GM21825 (cell line): ENCODE results near the gene ADARB1.

ENCODE experiments used
- ATAC-seq: cut with Tn5 transposase; IDR thresholded peaks from one replicate; pipeline ENCODE4 v1.9.1; 2021; ENCODE audit warnings: mild to moderate bottlenecking, moderate library complexity; ENCODE audit not compliant: unreplicated experiment

The ADARB1 gene

GRCh38 chr21:45220714-45221490 lies 146.5 kb downstream of the ADARB1 start:
- no peak for ATAC-seq

DNA sequence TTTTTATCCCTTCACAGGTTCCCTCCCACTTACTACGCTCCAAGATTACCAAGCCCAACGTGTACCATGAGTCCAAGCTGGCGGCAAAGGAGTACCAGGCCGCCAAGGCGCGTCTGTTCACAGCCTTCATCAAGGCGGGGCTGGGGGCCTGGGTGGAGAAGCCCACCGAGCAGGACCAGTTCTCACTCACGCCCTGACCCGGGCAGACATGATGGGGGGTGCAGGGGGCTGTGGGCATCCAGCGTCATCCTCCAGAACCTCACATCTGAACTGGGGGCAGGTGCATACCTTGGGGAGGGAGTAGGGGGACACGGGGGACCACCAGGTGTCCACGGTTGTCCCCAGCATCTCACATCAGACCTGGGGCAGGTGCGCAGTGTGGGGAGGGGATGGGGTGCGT lies 147.6 kb downstream of the ADARB1 start:
- ATAC-seq, result no peak

DNA sequence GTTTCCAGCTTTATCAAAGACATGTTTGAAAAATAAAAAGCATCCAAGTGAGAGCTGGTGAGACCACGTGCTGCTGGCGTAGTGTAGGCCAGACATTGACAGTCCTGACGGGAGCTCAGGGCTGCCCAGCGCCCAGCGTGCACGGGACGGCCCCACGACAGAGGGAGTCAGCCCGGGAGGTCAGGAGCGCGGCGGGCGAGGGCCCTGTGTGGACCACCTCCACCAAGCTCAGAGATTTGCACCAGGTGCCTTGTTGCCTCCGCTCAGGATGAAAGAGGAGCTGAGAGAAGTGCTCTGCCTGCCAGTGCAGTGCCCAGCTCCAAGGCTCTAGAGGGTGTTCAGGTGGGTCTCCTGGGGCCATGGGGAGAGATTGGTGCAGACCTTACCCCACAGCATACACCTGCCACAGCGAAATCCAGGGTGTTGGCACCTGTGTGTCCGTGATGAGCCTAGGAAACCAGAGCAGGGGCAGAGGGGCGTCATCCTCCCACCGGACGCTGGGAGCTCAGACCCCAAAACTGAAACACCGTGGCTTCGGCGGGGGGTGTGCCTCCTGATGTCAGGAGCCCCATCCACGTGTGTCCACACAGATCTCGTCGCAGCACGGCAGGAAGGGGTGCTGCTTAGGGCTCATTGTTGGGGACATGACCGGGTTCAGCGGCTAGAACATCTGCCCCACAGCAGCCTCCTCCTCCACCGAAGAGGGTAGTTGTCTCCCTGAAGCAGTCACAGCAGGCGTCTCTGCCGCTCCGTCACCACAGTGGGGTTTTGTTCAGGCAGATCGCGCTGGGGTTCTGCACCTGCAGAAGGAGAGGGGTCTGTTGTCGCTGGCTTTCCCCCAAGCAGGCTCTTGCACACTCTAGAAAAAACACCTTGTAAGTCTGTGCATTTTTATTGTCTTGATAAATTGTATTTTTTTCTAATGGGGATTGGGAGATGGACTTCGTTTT lies 149.1 kb downstream of the ADARB1 start:
- ATAC-seq, result no peak

GRCh38 chr21:45224189-45224938 lies 150.0 kb downstream of the ADARB1 start:
- ATAC-seq, result no peak

- no peak for ATAC-seq
Observed at GRCh38 chr21:45225041-45225740, 150.8 kb downstream of the ADARB1 start.

DNA sequence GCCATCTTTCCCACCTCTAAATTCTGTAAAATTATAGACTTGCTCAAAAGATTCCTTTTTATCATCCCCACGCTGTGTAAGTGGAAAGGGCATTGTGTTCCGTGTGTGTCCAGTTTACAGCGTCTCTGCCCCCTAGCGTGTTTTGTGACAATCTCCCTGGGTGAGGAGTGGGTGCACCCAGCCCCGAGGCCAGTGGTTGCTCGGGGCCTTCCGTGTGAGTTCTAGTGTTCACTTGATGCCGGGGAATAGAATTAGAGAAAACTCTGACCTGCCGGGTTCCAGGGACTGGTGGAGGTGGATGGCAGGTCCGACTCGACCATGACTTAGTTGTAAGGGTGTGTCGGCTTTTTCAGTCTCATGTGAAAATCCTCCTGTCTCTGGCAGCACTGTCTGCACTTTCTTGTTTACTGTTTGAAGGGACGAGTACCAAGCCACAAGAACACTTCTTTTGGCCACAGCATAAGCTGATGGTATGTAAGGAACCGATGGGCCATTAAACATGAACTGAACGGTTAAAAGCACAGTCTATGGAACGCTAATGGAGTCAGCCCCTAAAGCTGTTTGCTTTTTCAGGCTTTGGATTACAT lies 151.5 kb downstream of the ADARB1 start:
- ATAC-seq, result no peak

DNA sequence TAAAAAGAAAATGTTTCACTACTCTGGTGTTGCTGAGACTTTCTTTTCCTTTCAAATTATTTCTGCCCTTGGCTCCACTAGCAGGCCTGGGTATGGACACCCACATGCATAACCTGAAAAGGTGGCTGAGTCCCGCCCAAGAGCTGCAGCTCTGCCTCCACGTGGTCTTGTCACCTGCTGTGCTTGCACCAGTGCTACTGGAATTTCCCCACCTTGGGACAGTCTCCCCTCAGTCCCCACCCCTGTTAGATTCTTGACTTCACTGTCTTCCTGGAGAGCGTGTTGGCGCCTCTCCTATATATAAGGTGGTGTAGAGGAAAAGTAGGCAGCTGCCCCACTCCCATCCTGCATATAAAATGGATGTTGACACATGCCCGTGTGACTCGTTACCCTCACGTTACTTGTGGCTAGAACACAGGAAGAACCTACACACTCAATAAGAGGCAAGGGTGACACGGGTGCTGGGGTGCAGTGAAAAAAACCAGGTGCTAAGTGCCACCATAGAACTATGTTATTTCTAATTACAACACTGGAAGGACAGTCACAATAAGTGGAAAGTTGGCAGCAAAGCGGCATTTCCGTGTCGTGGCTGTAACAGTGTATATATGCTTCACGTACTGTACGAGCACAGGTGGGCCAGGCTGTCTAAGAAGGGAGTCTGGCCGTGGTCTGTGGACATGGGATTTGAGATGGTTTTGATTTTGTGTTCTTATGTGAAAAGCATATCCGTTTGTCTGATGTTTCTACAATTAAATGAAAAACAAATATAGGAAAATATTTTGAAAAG lies 152.4 kb downstream of the ADARB1 start:
- ATAC-seq, result no peak

GRCh38 chr21:45227735-45228134 lies 153.4 kb downstream of the ADARB1 start:
- ATAC-seq, result no peak

- no peak for ATAC-seq
Observed at GRCh38 chr21:45228171-45228641, 153.8 kb downstream of the ADARB1 start.

- ATAC-seq, result no peak
Observed at GRCh38 chr21:45228656-45229240, 154.4 kb downstream of the ADARB1 start.

GRCh38 chr21:45231705-45232104 lies 157.3 kb downstream of the ADARB1 start:
- ATAC-seq, result no peak

DNA sequence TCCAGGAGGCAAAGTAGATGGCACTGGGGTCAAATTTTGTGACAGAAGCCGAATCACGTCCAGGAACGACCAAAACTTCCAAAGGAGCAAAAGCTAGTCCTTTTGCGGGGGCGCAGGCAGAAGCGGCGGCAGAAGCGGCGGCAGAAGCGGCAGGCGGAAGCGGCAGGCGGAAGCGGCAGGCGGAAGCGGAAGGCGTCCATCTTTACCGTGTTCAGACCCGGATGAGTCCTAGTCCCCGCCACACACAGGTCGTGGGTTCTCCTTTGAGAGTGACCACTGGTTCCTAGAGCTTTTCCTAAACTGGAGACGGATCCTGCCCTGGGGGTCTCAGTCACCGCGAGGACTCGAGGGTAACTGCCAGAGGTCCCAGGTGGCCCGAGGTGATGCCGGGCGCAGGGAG lies 159.7 kb downstream of the ADARB1 start:
- no peak for ATAC-seq

DNA sequence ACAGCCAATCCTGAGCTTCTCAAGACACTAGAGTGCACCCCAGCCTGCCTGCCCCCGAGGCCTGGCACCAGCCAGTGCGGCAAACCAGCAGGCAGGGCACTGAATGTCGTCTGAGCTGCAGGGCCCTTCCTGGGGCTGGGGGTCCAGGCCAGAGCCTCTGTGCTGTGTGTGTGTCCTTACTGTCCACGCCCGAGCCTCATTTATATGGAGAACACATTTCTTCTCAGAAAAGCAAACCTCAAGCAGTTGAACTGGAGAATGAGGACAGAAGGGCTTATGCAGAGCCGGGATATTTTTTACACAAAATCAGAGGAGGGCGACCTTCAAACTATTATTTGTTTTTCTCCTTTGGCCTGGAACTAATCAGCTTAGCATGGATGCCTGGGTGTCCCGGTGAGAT lies 160.6 kb downstream of the ADARB1 start:
- ATAC-seq, result no peak

- ATAC-seq, result no peak
Observed at GRCh38 chr21:45235488-45235887, 161.1 kb downstream of the ADARB1 start.

DNA sequence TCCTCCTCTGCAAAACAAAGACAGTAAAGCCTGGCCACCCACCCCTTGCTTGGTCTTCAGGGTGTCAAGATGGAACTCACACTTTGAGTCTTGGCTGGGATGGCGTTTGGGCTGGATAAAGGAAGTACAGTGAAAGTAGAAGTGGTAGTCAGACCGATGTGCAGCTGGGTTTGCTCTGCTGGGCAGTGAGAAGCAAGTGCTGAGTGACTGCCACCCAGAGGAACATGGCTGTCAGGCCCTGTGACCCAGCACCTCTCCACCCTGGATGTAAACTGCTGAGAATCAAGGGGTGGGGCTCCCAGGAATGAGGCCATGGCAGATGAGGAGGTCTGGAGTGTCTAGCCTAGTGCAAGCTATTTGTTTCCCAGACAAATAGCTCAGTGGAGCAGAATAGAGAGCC lies 162.1 kb downstream of the ADARB1 start:
- ATAC-seq, result no peak

DNA sequence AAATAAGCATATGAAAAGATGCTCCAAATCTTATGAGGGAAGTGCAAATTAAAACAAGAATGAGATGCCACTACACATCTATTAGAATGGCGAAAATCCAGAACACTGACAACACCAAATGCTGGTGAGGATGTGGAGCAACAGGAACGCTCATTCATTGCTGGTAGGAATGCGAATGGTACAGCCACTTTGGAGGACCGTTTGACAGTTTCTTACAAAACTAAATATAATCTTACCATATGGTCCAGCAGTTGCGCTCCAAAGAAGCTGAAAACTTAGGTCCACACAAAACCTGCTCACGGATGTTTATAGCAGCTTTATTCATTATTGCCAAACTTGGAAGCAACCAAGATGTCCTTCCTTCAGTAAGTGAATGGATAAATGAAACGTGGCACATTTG lies 163.0 kb downstream of the ADARB1 start:
- no peak for ATAC-seq

- ATAC-seq, result no peak
Observed at GRCh38 chr21:45241357-45241756, 167.0 kb downstream of the ADARB1 start.

DNA sequence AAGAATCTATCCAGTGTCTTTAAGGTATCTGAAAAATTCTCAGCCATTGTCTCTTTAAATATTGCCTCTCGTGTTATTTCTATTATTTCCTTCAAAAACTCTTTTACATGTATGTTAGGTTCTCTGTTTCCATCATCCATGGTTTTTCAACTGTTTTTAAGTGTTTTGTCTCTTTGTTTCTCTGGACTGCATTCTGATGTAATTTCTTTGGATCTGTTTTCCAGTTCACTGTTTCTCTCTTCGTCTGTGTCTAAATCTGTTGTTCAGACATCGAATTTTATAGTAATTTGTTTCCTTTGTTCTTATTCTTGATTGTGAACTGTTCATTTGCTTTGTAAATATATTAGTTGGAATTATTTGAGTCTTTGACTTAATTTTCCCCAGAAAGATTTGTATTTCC lies 169.2 kb downstream of the ADARB1 start:
- ATAC-seq, result no peak

DNA sequence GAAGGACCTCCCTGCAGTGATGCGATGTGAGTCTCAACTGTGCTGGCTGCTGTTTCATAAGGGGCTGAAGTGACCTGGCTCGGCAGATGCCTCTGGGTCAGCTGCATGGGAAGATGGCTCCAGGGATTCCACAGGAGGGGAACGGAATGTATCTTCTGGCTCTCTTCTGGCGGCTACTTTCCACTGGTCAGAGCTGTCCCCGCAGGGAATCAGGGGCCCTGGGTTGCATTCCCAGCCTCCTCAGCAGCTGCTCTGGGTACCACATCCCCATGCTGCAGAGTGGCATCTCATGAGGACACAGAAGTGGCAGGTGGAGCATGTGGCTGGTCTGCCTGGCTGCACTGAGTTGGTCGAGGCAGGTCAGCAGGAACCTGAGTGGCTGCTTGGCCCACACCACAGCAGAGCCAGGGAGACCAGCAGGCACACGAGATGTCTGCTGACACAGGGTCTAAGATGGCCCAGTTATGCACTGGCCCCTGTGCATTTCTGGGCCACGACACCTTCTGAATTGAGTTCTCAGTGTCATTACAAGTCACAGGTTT lies 170.5 kb downstream of the ADARB1 start:
- ATAC-seq, result no peak
